ENCODE results near the gene RCBTB2.

DNA sequence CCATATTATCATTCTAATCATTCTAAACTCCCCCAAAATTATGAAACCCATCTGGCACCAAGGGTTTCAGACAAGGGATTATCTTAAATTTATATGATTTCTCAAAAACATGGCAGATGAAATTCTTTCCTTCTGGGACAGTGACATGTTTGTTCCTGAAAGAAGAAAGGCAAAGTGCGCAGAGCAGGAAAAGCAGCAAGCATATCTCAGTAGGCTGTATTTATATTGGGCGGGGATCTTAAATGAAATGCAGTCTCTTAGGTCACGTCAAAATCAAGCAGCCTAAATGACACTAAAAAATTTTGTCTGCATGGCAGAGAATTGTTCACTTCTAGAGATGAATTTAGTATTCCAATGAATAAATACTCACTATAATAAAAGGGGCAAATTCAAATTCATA lies 49.3 kb downstream of the RCBTB2 start:
- TF ChIP-seq TAF1 (IDR thresholded peaks at IDR 0.05; ENCODE audit: borderline replicate concordance, insufficient read depth, low read length) (no peak), POLR2AphosphoS5 (IDR thresholded peaks at IDR 0.05; ENCODE audit: low read depth, low read length) (no peak), SIN3A (IDR thresholded peaks at IDR 0.05; ENCODE audit: borderline replicate concordance, insufficient read depth, low read length) (no peak)
- TF ChIP-seq, protein P1, sequence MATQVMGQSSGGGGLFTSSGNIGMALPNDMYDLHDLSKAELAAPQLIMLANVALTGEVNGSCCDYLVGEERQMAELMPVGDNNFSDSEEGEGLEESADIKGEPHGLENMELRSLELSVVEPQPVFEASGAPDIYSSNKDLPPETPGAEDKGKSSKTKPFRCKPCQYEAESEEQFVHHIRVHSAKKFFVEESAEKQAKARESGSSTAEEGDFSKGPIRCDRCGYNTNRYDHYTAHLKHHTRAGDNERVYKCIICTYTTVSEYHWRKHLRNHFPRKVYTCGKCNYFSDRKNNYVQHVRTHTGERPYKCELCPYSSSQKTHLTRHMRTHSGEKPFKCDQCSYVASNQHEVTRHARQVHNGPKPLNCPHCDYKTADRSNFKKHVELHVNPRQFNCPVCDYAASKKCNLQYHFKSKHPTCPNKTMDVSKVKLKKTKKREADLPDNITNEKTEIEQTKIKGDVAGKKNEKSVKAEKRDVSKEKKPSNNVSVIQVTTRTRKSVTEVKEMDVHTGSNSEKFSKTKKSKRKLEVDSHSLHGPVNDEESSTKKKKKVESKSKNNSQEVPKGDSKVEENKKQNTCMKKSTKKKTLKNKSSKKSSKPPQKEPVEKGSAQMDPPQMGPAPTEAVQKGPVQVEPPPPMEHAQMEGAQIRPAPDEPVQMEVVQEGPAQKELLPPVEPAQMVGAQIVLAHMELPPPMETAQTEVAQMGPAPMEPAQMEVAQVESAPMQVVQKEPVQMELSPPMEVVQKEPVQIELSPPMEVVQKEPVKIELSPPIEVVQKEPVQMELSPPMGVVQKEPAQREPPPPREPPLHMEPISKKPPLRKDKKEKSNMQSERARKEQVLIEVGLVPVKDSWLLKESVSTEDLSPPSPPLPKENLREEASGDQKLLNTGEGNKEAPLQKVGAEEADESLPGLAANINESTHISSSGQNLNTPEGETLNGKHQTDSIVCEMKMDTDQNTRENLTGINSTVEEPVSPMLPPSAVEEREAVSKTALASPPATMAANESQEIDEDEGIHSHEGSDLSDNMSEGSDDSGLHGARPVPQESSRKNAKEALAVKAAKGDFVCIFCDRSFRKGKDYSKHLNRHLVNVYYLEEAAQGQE (IDR thresholded peaks at IDR 0.05; ENCODE audit: insufficient read depth in 1 of 2, low read depth in 2 of 2, low read length in 2 of 2), result no peak
